SK-N-SH treated with all-trans-retinoic acid at 6 μM for 48 hours (cell line): ENCODE data around the gene GRK3.

Source experiments
- ATAC-seq: fragments of 200-7000 bp; cut with Tn5 transposase; 3 replicates; pipeline ENCODE4 v1.9.1; 2020; ENCODE audit warnings: mild to moderate bottlenecking, moderate library complexity
- ARNTL ChIP-seq: fragments of 450-650 bp; formaldehyde crosslinking; IDR thresholded peaks from 2 replicates; pipeline ENCODE4 v1.5.0; 2020; ENCODE audit warnings: low read depth, mild to moderate bottlenecking, moderate library complexity, borderline replicate concordance
- BACH2 ChIP-seq: fragments of 250-450 bp; sonication (Bioruptor Pico); IDR thresholded peaks from 2 replicates; pipeline ENCODE4 v1.9.0; 2021; ENCODE audit warnings: mild to moderate bottlenecking, borderline replicate concordance
- CREB5 ChIP-seq: fragments of 250-450 bp; sonication (Bioruptor Pico); IDR thresholded peaks from 2 replicates; pipeline ENCODE4 v1.5.1; 2020; ENCODE audit warnings: low read depth, mild to moderate bottlenecking, moderate library complexity
- CSDC2 ChIP-seq: fragments of 250-450 bp; sonication (Bioruptor Pico); IDR thresholded peaks from 2 replicates; pipeline ENCODE4 v1.5.0; 2020; ENCODE audit warnings: mild to moderate bottlenecking, moderate library complexity
- CSRNP3 ChIP-seq: fragments of 250-450 bp; sonication (Bioruptor Pico); IDR thresholded peaks from 2 replicates; pipeline ENCODE4 v1.5.1; 2021; ENCODE audit warnings: mild to moderate bottlenecking, moderate library complexity
- ESRRG ChIP-seq: fragments of 250-450 bp; sonication (Bioruptor Pico); IDR thresholded peaks from 2 replicates; pipeline ENCODE4 v1.6.1; 2021; ENCODE audit warnings: mild to moderate bottlenecking
- GLIS3 ChIP-seq: fragments of 250-450 bp; sonication (Bioruptor Pico); IDR thresholded peaks from 2 replicates; pipeline ENCODE4 v1.5.0; 2020; ENCODE audit warnings: mild to moderate bottlenecking, moderate library complexity
- ISL1 ChIP-seq: fragments of 250-450 bp; sonication (Bioruptor Pico); IDR thresholded peaks from 2 replicates; pipeline ENCODE4 v2.1.2; 2022; ENCODE audit warnings: mild to moderate bottlenecking, moderate library complexity
- PATZ1 ChIP-seq: fragments of 250-450 bp; sonication (Bioruptor Pico); IDR thresholded peaks from 2 replicates; pipeline ENCODE4 v1.8.0; 2020; ENCODE audit warnings: mild to moderate bottlenecking, moderate library complexity, borderline replicate concordance
- POU6F1 ChIP-seq: fragments of 250-450 bp; sonication (Bioruptor Pico); IDR thresholded peaks from 2 replicates; pipeline ENCODE4 v1.8.0; 2021; ENCODE audit warnings: low read depth, mild to moderate bottlenecking, moderate library complexity, borderline replicate concordance
- PPARA ChIP-seq: fragments of 250-450 bp; sonication (Bioruptor Pico); IDR thresholded peaks from 2 replicates; pipeline ENCODE4 v1.5.0; 2020; ENCODE audit warnings: mild to moderate bottlenecking, borderline replicate concordance
- RARB ChIP-seq: fragments of 250-450 bp; sonication (Bioruptor Pico); IDR thresholded peaks from 2 replicates; pipeline ENCODE4 v1.8.0; 2021; ENCODE audit warnings: mild to moderate bottlenecking, moderate library complexity
- SNAI2 ChIP-seq: fragments of 250-450 bp; sonication (Bioruptor Pico); IDR thresholded peaks from 2 replicates; pipeline ENCODE4 v1.5.0; 2020; ENCODE audit warnings: mild to moderate bottlenecking, moderate library complexity
- TOX ChIP-seq: fragments of 250-450 bp; sonication (Bioruptor Pico); IDR thresholded peaks from 2 replicates; pipeline ENCODE4 v1.8.0; 2021; ENCODE audit warnings: mild to moderate bottlenecking, moderate library complexity, borderline replicate concordance
- TSHZ2 ChIP-seq: fragments of 250-450 bp; sonication (Bioruptor Pico); IDR thresholded peaks from 2 replicates; pipeline ENCODE4 v1.5.0; 2020; ENCODE audit warnings: mild to moderate bottlenecking, moderate library complexity
- ZC3H10 ChIP-seq: fragments of 250-450 bp; sonication (Bioruptor Pico); IDR thresholded peaks from 2 replicates; pipeline ENCODE4 v1.5.1; 2021; ENCODE audit warnings: mild to moderate bottlenecking, moderate library complexity
- ZFP3 ChIP-seq: fragments of 250-450 bp; sonication (Bioruptor Pico); IDR thresholded peaks from 2 replicates; pipeline ENCODE4 v1.5.0; 2020; ENCODE audit warnings: mild to moderate bottlenecking, moderate library complexity
- ZFP30 ChIP-seq: fragments of 450-650 bp; formaldehyde crosslinking; IDR thresholded peaks from 2 replicates; pipeline ENCODE4 v1.5.0; 2022; ENCODE audit warnings: mild to moderate bottlenecking, moderate library complexity
- ZNF565 ChIP-seq: fragments of 450-650 bp; formaldehyde crosslinking; conservative IDR thresholded peaks from 2 replicates; pipeline ENCODE4 v1.5.0; 2020; ENCODE audit warnings: low read depth, mild to moderate bottlenecking, moderate library complexity
- ZNF70 ChIP-seq: fragments of 450-650 bp; formaldehyde crosslinking; IDR thresholded peaks from 2 replicates; pipeline ENCODE4 v1.5.0; 2020; ENCODE audit warnings: mild to moderate bottlenecking, moderate library complexity
- ZNF8 ChIP-seq: fragments of 450-650 bp; formaldehyde crosslinking; IDR thresholded peaks from 2 replicates; pipeline ENCODE4 v1.5.0; 2020; ENCODE audit warnings: mild to moderate bottlenecking, moderate library complexity

The GRK3 gene

GRCh38 chr22:25536589-25536988 is 27.9 kb upstream of the GRK3 start:
- TF ChIP-seq ZNF565 (CRISPR knock-in tag) (no peak), CREB5 (no peak), ZC3H10 (CRISPR knock-in tag) (no peak), ZFP3 (CRISPR knock-in tag) (no peak)
- ATAC-seq, result no peak

GRCh38 chr22:25540166-25540907 is 24.1 kb upstream of the GRK3 start:
- TF ChIP-seq SNAI2 (CRISPR knock-in tag) (no peak), TSHZ2 (no peak), TOX (CRISPR knock-in tag) (no peak), GLIS3 (CRISPR knock-in tag) (no peak), ZNF8 (CRISPR knock-in tag) (no peak), ZFP3 (CRISPR knock-in tag) (no peak), CSDC2 (CRISPR knock-in tag) (no peak), ARNTL (no peak), RARB (CRISPR knock-in tag) (no peak), ZC3H10 (CRISPR knock-in tag) (no peak), ZFP30 (CRISPR knock-in tag) (no peak), POU6F1 (CRISPR knock-in tag) (no peak), PATZ1 (CRISPR knock-in tag) (no peak), ISL1 (CRISPR knock-in tag) (no peak), BACH2 (CRISPR knock-in tag) (no peak), ZNF565 (CRISPR knock-in tag) (no peak), CSRNP3 (CRISPR knock-in tag) (no peak)
- ATAC-seq, result no peak

- TF ChIP-seq TOX (CRISPR knock-in tag), result no peak
- TF ChIP-seq SNAI2 (CRISPR knock-in tag), result no peak
- no peak for TF ChIP-seq RARB (CRISPR knock-in tag)
- TF ChIP-seq ZFP3 (CRISPR knock-in tag), result no peak
- no peak for TF ChIP-seq ZNF70 (CRISPR knock-in tag)
- TF ChIP-seq CSRNP3 (CRISPR knock-in tag), result no peak
- no peak for TF ChIP-seq ZFP30 (CRISPR knock-in tag)
- no peak for TF ChIP-seq ZC3H10 (CRISPR knock-in tag)
- no peak for TF ChIP-seq ESRRG (CRISPR knock-in tag)
- no peak for TF ChIP-seq CSDC2 (CRISPR knock-in tag)
- no peak for TF ChIP-seq PPARA
- no peak for TF ChIP-seq ARNTL
- no peak for ATAC-seq
These were observed 23.4 kb upstream of the GRK3 start for GRCh38 chr22:25540908-25541660.
